Measurements from ENCODE around the gene DOLK.

Gene DOLK

GRCh38 chr9:128929560-128929959 is 17.8 kb downstream of the DOLK start:
- no peak overlapping the region for H3K9ac ChIP-seq (ENCODE audit: insufficient read length, low read depth)
- no peaks in the 10 kb centered on the region for H3K27me3 ChIP-seq (ENCODE audit: insufficient read depth, insufficient read length)
- no peak for TF ChIP-seq SUZ12 (IDR thresholded peaks at IDR 0.05; ENCODE audit: extremely low read depth, insufficient read depth, insufficient read length)
- TF ChIP-seq YY1 (IDR thresholded peaks at IDR 0.05; ENCODE audit: insufficient read depth, insufficient read length), result no peak
- no peak for TF ChIP-seq ZNF274 (IDR thresholded peaks at IDR 0.05; ENCODE audit: low read depth, low read length)
- DNase-seq (ENCODE audit: low read depth, low spot score), result no peak
- peaks cover 9% of the 10 kb centered on the region for H3K36me3 ChIP-seq (ENCODE audit: insufficient read depth, insufficient read length, low read length)
- H3K9me3 ChIP-seq (ENCODE audit: insufficient read depth, low read length), result no peaks in the 10 kb centered on the region
- H3K4me1 ChIP-seq (ENCODE audit: insufficient read depth, insufficient read length), result no peaks in the 10 kb centered on the region
- no peak overlapping the region for H3K4me3 ChIP-seq (ENCODE audit: insufficient read length, low read depth)

DNA sequence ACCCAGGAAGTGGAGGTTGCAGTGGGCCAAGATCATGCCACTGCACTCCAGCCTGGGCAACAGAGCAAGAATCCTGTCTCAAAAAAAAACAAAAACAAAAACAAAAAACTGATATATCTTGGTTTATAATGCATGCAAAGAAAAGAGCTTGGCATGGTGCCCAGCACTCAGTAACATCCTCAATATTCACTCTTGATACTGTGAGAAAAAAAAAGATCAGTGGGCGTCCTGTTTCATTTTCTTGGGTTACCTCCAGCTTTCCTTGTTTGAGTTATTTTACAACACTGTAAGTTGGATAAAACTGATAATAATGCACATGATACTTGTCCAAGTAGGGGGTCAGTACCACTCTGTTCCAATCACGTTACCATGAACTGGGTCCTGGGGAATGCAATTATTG is 18.8 kb downstream of the DOLK start:
- TF ChIP-seq YY1 (IDR thresholded peaks at IDR 0.05; ENCODE audit: insufficient read depth, insufficient read length), result no peak
- no peak for TF ChIP-seq ZNF274 (IDR thresholded peaks at IDR 0.05; ENCODE audit: low read depth, low read length)
- TF ChIP-seq SUZ12 (IDR thresholded peaks at IDR 0.05; ENCODE audit: extremely low read depth, insufficient read depth, insufficient read length), result no peak
- Histone ChIP-seq H3K9ac (ENCODE audit: insufficient read length, low read depth) (no peak overlapping the region), H3K4me1 (ENCODE audit: insufficient read depth, insufficient read length) (no peaks in the 10 kb centered on the region), H3K9me3 (ENCODE audit: insufficient read depth, low read length) (no peaks in the 10 kb centered on the region), H3K36me3 (ENCODE audit: insufficient read depth, insufficient read length, low read length) (peaks cover 5% of the 10 kb centered on the region), H3K4me3 (ENCODE audit: insufficient read length, low read depth) (no peak overlapping the region), H3K27me3 (ENCODE audit: insufficient read depth, insufficient read length) (no peaks in the 10 kb centered on the region)
- no peak for DNase-seq (ENCODE audit: low read depth, low spot score)

DNA sequence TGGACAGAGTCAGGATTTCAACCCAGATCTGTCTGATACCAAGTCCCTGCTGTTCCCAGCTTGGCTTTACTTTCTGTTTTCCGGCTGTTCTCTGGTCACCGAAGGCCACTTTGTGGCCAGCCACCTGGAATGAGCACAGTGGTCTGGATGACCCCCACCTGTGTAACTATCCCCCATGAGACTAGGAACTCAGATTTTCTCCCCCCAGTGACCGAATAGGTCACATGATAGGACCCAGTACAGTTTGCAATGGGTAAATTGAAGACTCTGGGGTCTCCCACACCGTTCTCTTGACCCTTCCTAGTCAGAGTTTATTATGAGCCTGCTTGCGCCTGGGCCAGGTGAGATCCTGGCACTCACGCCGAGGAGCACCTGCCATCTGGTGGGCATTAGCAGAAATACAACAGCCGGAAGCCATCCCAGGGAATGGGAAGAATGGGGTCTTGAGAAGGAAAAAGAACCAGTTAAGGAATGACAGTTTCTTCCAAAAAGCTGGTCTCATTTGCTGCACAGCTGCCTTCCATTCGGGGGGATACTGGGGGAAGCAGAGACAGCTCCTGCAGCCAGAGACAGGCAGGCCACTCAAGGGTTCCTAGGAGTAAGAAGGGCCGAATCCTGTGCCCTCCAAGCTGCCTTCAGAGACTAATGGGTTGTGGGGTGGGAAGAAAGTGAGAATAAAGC is 19.5 kb downstream of the DOLK start:
- Histone ChIP-seq H3K27me3 (ENCODE audit: insufficient read depth, insufficient read length) (no peaks in the 10 kb centered on the region), H3K9ac (ENCODE audit: insufficient read length, low read depth) (peak overlapping the region; percentile 52), H3K36me3 (ENCODE audit: insufficient read depth, insufficient read length, low read length) (peaks cover 3% of the 10 kb centered on the region), H3K9me3 (ENCODE audit: insufficient read depth, low read length) (no peaks in the 10 kb centered on the region), H3K4me1 (ENCODE audit: insufficient read depth, insufficient read length) (no peaks in the 10 kb centered on the region), H3K4me3 (ENCODE audit: insufficient read length, low read depth) (no peak overlapping the region)
- TF ChIP-seq ZNF274 (IDR thresholded peaks at IDR 0.05; ENCODE audit: low read depth, low read length) (no peak), YY1 (IDR thresholded peaks at IDR 0.05; ENCODE audit: insufficient read depth, insufficient read length) (no peak), SUZ12 (IDR thresholded peaks at IDR 0.05; ENCODE audit: extremely low read depth, insufficient read depth, insufficient read length) (no peak)
- peak; percentile 72 for DNase-seq (ENCODE audit: low read depth, low spot score)

- Histone ChIP-seq H3K36me3 (ENCODE audit: insufficient read depth, insufficient read length, low read length) (peaks cover 15% of the 10 kb centered on the region), H3K4me3 (ENCODE audit: insufficient read length, low read depth) (no peak overlapping the region), H3K4me1 (ENCODE audit: insufficient read depth, insufficient read length) (peaks cover 14% of the 10 kb centered on the region), H3K9me3 (ENCODE audit: insufficient read depth, low read length) (no peaks in the 10 kb centered on the region), H3K27me3 (ENCODE audit: insufficient read depth, insufficient read length) (no peaks in the 10 kb centered on the region), H3K9ac (ENCODE audit: insufficient read length, low read depth) (no peak overlapping the region)
- TF ChIP-seq YY1 (IDR thresholded peaks at IDR 0.05; ENCODE audit: insufficient read depth, insufficient read length) (no peak), SUZ12 (IDR thresholded peaks at IDR 0.05; ENCODE audit: extremely low read depth, insufficient read depth, insufficient read length) (no peak), ZNF274 (IDR thresholded peaks at IDR 0.05; ENCODE audit: low read depth, low read length) (no peak)
- no peak for DNase-seq (ENCODE audit: low read depth, low spot score)
Observed at GRCh38 chr9:128923493-128923883, 23.9 kb downstream of the DOLK start.

- Histone ChIP-seq H3K4me3 (ENCODE audit: insufficient read length, low read depth) (peak overlapping the region; percentile 59), H3K36me3 (ENCODE audit: insufficient read depth, insufficient read length, low read length) (peaks cover 26% of the 10 kb centered on the region), H3K4me1 (ENCODE audit: insufficient read depth, insufficient read length) (peaks cover 14% of the 10 kb centered on the region), H3K9ac (ENCODE audit: insufficient read length, low read depth) (peak overlapping the region; percentile 89), H3K9me3 (ENCODE audit: insufficient read depth, low read length) (no peaks in the 10 kb centered on the region), H3K27me3 (ENCODE audit: insufficient read depth, insufficient read length) (no peaks in the 10 kb centered on the region)
- peak; percentile 71 for DNase-seq (ENCODE audit: low read depth, low spot score)
- no peak for TF ChIP-seq YY1 (IDR thresholded peaks at IDR 0.05; ENCODE audit: insufficient read depth, insufficient read length)
- TF ChIP-seq SUZ12 (IDR thresholded peaks at IDR 0.05; ENCODE audit: extremely low read depth, insufficient read depth, insufficient read length), result no peak
- TF ChIP-seq ZNF274 (IDR thresholded peaks at IDR 0.05; ENCODE audit: low read depth, low read length), result no peak
Observed at GRCh38 chr9:128921881-128922763, 25.3 kb downstream of the DOLK start.

DNA sequence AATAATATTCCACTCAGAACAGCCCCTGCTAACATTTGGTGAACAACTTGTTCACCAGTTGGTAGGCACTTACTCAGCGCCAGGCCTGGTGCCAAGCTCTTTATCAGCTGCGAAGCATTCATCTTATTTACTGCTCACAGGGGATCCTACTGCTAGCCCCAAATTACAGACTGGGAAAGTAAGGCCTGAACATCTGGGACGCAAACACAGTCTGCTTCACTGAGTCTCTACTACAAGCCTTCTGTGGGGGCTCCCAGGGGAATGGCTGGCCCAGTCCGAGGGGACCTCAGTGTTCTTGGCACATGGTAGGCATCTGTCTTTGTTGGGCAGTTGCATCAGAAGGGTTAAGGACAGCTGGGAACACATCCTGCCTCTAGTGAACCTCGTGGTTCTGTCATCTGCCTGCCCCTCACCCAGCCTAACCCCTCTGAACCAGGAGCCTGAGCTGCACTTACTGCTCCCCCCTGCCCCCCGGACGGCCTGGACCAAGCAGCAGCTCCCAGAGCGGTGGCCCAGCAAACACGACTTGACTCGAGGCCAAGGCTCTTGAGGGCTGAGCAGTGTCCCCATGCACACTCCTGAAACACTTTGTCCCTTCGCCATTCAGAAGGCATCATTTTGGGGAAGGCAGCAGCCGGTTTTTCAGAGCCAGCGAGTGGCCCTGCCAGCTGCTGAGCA is 26.9 kb downstream of the DOLK start, which contains the start of gene PHYHD1:
PHYHD1 (plus strand) TSS at position 602 of the 678 bp plus-strand sequence. CDS start 1,342 bp downstream, outside the sequence.
- peak within 1 kb of the TSS; percentile 3 for H3K4me3 ChIP-seq (ENCODE audit: insufficient read length, low read depth)
- H3K36me3 ChIP-seq (ENCODE audit: insufficient read depth, insufficient read length, low read length), result peaks cover 40% of the 10 kb centered on the region
- peak within 1 kb of the TSS; percentile 89 for H3K9ac ChIP-seq (ENCODE audit: insufficient read length, low read depth)
- TF ChIP-seq SUZ12 (IDR thresholded peaks at IDR 0.05; ENCODE audit: extremely low read depth, insufficient read depth, insufficient read length) (no peak), YY1 (IDR thresholded peaks at IDR 0.05; ENCODE audit: insufficient read depth, insufficient read length) (no peak), ZNF274 (IDR thresholded peaks at IDR 0.05; ENCODE audit: low read depth, low read length) (no peak)
- no peaks in the 10 kb centered on the region for H3K9me3 ChIP-seq (ENCODE audit: insufficient read depth, low read length)
- no peak for DNase-seq (ENCODE audit: low read depth, low spot score)
- peaks cover 20% of the 10 kb centered on the region for H3K4me1 ChIP-seq (ENCODE audit: insufficient read depth, insufficient read length)
- H3K27me3 ChIP-seq (ENCODE audit: insufficient read depth, insufficient read length), result no peaks in the 10 kb centered on the region
